Measurements from ENCODE around the gene PRR7. TPM values are rescaled to one million over a fixed set of nuclear protein-coding genes. Genes with fewer than 3 reads are reported as not detected.
A peak's percentile ranks its signal among the peaks of the same experiment; 100 is the strongest.

PRR7 gene
- total and polyA plus RNA-seq, 2 of the 13 experiments (the other 11 are each of a cell fraction or from before 2014, with no cell fraction given): 4.8 to 5.0 TPM

DNA sequence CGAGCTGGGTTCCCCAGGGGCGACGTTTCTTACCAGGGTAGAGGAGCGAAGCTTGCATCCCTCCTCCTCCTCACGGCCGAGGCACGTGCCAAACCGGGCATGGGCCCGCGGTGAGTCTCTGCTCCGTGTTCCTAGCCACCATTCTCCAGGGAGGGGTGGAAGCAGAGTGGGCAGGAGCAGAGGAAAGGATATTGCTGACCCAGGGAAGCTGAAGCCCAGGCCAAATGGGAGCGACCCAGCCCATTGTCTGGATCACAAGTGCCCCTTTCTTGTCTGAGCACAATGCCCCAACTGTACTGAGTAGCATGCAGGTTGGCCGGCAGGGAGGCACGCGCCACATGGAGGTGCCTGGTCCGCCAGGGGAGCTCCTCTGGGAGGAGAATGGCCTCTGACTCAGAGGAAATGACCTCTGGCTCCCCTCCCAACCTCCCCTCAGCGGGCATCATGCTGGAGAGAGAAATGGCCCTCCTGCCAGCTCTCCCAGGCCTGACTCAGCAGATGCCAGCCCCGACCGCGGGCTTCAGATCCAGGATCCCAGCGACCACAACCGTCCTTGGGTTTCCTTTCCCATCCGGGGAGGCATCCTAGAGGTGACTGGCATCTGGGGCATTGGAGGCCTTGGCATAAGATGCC, 1.1 kb downstream of the PRR7 start (continued):
- TF ChIP-seq, protein P1, sequence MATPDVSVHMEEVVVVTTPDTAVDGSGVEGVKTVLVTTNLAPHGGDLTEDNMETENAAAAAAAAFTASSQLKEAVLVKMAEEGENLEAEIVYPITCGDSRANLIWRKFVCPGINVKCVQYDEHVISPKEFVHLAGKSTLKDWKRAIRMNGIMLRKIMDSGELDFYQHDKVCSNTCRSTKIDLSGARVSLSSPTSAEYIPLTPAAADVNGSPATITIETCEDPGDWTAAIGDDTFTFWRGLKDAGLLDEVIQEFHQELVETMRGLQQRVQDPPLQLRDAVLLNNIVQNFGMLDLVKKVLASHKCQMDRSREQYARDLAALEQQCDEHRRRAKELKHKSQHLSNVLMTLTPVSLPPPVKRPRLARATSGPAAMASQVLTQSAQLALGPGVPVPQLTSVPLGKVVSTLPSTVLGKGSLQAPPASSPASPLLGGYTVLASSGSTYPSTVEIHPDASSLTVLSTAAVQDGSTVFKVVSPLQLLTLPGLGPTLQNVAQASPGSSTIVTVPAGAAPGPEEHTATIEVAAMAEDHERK (CRISPR knock-in tag; IDR thresholded peaks at IDR 0.05; ENCODE audit: low read depth): no peak
- TF ChIP-seq HOXD1 (CRISPR knock-in tag; IDR thresholded peaks at IDR 0.05) (peak; percentile 7; the same call in 1 of the 2 replicates), ASH2L (IDR thresholded peaks at IDR 0.05; ENCODE audit: insufficient read length, low read depth, low read length) (no peak), ZNF282 (IDR thresholded peaks at IDR 0.05; ENCODE audit: partially characterized antibody) (no peak), ZSCAN25 (CRISPR knock-in tag; IDR thresholded peaks at IDR 0.05) (no peak), TFDP1 (CRISPR knock-in tag; IDR thresholded peaks at IDR 0.05; ENCODE audit: borderline replicate concordance) (peak; percentile 77; the same call in 1 of the 2 replicates), FOXC1 (CRISPR knock-in tag; IDR thresholded peaks at IDR 0.05; ENCODE audit: borderline replicate concordance) (no peak), ZNF747 (CRISPR knock-in tag; IDR thresholded peaks at IDR 0.05; ENCODE audit: borderline replicate concordance) (peak; percentile 74; the same call in 1 of the 2 replicates), ZNF3 (CRISPR knock-in tag; IDR thresholded peaks at IDR 0.05) (no peak), MEIS1 (CRISPR knock-in tag; IDR thresholded peaks at IDR 0.05; ENCODE audit: borderline replicate concordance) (0 out of 2 replicates have a peak, but pooled peaks have one; percentile 52), ZNF816 (CRISPR knock-in tag; IDR thresholded peaks at IDR 0.05; ENCODE audit: borderline replicate concordance) (no peak), GATAD1 (CRISPR knock-in tag; IDR thresholded peaks at IDR 0.05) (peak; percentile 63; the same call in 1 of the 2 replicates), ZNF510 (CRISPR knock-in tag; IDR thresholded peaks at IDR 0.05; ENCODE audit: low read depth) (peak; percentile 74; the same call in 1 of the 2 replicates), RXRB (CRISPR knock-in tag; IDR thresholded peaks at IDR 0.05; ENCODE audit: borderline replicate concordance) (peak; percentile 67), RFXANK (CRISPR knock-in tag; IDR thresholded peaks at IDR 0.05) (no peak), SALL1 (CRISPR knock-in tag; IDR thresholded peaks at IDR 0.05) (peak; percentile 65), TFDP2 (CRISPR knock-in tag; IDR thresholded peaks at IDR 0.05) (peak; percentile 38; the same call in 1 of the 2 replicates)
- TF ChIP-seq, protein P2, sequence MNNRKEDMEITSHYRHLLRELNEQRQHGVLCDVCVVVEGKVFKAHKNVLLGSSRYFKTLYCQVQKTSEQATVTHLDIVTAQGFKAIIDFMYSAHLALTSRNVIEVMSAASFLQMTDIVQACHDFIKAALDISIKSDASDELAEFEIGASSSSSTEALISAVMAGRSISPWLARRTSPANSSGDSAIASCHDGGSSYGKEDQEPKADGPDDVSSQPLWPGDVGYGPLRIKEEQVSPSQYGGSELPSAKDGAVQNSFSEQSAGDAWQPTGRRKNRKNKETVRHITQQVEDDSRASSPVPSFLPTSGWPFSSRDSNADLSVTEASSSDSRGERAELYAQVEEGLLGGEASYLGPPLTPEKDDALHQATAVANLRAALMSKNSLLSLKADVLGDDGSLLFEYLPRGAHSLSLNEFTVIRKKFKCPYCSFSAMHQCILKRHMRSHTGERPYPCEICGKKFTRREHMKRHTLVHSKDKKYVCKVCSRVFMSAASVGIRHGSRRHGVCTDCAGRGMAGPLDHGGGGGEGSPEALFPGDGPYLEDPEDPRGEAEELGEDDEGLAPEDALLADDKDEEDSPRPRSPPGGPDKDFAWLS (CRISPR knock-in tag; IDR thresholded peaks at IDR 0.05; ENCODE audit: borderline replicate concordance): no peak
- TF ChIP-seq, protein P3, sequence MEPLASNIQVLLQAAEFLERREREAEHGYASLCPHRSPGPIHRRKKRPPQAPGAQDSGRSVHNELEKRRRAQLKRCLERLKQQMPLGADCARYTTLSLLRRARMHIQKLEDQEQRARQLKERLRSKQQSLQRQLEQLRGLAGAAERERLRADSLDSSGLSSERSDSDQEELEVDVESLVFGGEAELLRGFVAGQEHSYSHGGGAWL (CRISPR knock-in tag; IDR thresholded peaks at IDR 0.05): peak; percentile 61
- TF ChIP-seq, protein P4, sequence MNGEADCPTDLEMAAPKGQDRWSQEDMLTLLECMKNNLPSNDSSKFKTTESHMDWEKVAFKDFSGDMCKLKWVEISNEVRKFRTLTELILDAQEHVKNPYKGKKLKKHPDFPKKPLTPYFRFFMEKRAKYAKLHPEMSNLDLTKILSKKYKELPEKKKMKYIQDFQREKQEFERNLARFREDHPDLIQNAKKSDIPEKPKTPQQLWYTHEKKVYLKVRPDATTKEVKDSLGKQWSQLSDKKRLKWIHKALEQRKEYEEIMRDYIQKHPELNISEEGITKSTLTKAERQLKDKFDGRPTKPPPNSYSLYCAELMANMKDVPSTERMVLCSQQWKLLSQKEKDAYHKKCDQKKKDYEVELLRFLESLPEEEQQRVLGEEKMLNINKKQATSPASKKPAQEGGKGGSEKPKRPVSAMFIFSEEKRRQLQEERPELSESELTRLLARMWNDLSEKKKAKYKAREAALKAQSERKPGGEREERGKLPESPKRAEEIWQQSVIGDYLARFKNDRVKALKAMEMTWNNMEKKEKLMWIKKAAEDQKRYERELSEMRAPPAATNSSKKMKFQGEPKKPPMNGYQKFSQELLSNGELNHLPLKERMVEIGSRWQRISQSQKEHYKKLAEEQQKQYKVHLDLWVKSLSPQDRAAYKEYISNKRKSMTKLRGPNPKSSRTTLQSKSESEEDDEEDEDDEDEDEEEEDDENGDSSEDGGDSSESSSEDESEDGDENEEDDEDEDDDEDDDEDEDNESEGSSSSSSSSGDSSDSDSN (CRISPR knock-in tag; IDR thresholded peaks at IDR 0.05): peak; percentile 71

All from HepG2 (cell line).